GM18520 (cell line): Measurements from ENCODE around the gene CSF3.

Experiments used
- ATAC-seq: cut with Tn5 transposase; IDR thresholded peaks from one replicate; pipeline ENCODE4 v1.9.1; 2021; ENCODE audit not compliant: unreplicated experiment

Gene CSF3

DNA sequence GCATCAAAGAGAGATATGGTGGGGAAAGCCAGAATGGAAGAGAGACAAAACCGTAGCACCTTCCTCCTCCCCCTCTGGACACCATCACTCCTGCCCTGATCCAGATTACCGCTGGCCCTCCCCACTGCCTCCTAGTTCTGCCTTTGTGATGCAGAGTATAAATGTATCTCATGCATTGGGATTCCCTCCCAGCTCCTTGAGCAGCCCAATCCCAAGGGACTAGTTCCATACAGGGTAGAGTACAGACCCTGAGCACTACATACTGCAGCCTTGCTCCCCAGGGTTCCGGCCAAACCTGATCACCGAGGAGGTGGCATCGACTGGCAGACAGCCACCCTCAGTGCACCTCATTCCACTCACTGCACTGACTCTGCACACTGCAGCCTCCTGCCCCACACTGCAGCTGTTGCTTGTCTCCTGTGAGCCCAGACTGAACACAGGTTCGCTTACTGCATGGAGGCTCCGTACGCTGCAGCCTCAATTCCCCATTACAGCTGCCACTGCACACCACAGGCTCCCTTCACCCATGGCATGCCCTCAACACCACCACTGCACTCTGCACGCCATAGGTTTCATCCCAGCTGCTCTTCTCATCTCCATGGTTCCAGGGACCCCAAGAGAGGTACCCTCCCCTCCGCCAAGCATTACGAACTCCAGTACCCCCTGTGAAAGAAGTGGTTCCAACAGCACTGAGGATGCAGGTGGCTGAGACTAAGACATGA is 45.8 kb downstream of the CSF3 start:
- no peak for ATAC-seq

DNA sequence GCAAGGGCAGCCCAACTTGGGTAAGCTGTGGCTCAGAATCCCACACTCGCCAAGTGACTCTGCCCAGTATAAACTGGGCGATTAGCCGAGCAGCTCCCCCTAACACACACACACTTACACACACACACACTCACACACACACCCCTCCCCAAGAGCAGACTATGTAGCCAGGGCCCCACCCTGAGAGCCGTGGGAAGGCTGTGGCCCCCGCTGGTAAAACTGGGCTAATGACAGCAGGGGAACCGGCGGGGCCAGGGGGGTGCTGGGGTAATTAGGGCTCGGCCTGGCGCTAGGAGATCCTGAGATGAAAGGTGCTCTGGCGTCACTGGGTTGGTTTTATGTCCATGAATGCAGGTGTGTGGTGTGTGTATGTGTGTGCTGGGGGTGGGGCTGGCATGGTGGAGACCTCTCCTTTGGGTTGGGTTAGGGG is 46.4 kb downstream of the CSF3 start:
- no peak for ATAC-seq

DNA sequence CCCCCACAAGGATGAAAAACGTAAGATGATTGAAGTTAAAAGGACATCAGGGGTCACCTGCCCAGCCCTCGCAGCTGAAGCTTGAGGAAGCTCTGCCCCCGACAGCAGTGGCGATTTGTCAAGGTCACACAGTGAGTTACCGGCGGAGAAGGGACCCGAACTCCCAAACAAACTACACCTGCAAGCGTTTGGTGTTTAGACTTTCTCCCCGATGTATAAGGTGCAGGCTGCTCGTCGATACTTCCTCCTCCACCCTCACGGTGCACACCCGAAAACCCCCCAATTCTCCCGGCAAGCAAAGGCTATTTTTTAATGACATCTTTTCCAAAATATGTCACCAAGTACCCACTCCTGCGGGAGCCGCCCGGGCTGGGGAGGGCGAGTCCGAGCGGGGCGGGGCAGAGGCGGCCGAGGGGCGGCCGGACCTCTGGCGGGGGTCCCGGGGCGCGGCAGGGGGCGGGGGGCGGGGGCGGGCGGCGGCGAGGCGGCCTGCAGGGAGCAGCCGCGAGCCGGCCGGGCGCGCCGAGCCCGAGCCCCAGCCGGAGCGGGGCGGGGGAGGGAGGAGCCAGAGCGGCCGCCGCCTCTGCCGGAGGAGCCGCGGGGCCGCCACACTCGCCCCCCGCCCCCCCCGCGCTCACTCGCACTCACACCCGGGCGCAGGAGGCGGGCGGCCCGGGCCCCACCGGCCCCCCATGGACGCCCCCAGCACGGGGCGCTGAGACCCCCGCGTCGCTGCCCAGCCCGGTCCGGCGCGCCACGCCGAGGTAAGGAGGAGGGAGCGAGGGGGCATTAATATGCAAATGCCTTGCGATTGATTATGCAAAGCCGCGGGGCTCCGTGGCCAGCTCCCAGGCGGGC is 47.3 kb downstream of the CSF3 start, which contains the start of gene THRA:
Gene THRA (plus strand): TSS at position 637 of the 858 bp plus-strand sequence. CDS start 11,524 bp downstream, outside the sequence.
- ATAC-seq, result peak; percentile 47

DNA sequence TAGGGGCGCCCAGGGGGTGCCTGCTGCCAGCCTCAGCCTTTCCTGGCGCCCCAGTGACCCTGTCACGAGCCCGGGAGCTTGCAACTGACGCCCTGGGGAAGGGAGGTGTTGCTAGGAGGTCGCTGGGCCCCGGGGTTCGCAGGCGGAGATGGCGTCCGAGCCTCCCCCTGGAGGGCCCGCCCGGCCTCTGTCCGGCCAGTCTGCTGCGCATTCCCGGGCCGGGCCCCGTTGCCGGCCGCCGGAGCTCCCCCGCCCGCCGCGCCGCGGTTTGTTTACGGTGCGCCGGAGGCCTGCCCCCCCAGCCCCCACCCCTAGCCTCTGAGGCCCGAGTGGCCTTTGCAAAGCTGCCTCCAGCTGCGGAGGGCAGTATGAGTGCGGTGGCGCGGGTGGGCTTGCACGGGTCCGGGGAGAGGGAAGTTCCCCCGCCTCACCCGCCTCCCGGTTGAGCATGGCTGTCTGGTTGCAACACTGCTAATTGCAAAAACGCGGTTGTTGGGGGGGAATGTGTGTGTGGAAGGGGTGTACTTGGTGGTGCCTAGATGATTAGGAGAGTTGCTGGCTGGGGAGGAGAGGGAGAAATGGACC is 48.0 kb downstream of the CSF3 start:
- no peak for ATAC-seq

DNA sequence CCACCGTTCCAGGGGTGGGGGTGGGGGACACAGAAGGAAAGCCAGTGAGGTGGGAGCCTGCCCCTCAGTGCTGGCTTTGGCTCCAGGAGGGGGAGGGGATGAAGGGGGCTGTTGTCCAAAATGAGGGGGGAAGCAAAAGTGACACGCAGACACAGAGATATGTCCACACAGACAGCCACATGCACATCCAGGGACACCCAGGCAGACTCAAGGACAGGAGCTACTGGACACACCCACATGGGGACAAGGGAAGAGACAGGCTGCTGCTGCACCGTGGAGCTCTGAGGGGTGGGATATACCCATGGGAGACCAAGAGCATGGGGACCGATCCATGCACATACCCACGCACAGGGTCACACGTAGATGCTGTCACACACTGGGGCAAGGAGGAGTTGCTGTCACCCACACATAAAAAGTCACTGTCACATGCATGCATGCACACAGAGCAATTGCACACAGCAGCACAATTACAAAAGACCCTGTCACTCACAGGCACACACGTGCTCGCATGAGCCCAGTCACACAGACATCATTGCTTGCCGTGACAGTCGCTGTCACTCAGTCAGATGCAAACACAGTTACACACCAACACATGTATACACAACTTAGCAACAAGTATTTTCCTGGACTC is 48.8 kb downstream of the CSF3 start:
- no peak for ATAC-seq

DNA sequence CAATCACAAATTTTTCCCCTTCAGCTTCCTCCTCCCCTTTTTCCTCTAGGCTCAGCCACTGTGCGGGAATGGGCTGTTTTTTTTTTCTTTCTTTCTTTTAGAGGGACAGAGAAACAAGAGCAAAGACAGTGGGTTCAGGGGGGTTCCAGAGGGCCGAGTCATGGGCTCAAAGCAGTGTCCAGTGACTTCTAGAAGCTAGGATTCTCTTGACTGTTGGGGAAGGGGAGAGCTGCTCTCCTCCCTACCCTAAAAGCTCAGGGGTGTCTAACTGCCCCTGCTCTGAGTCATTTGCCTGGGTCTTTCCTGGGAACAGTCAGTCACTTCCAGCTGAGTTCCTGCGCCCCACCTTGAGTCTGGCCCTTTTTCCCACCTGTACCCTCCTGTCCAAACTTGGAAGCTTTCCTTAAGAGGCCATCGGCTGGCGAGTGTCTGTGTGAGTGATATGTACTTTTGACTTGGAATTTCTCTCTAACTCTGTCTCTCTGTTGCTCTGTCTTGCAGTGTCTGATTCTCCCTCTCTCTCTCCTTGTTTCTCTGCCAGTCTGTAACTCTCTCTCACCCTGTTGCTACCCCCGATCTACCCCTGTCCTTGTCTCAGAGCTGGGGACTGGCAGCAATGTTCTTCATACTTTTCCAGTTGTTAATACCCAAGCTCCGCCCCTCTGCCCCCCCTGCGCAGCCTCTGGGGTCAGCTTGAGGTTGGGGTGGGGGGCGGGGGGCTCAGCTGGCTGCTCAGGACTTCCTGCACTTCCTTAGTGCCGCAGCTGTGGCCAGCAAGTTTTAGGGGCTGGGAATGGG is 49.9 kb downstream of the CSF3 start:
- no peak for ATAC-seq

DNA sequence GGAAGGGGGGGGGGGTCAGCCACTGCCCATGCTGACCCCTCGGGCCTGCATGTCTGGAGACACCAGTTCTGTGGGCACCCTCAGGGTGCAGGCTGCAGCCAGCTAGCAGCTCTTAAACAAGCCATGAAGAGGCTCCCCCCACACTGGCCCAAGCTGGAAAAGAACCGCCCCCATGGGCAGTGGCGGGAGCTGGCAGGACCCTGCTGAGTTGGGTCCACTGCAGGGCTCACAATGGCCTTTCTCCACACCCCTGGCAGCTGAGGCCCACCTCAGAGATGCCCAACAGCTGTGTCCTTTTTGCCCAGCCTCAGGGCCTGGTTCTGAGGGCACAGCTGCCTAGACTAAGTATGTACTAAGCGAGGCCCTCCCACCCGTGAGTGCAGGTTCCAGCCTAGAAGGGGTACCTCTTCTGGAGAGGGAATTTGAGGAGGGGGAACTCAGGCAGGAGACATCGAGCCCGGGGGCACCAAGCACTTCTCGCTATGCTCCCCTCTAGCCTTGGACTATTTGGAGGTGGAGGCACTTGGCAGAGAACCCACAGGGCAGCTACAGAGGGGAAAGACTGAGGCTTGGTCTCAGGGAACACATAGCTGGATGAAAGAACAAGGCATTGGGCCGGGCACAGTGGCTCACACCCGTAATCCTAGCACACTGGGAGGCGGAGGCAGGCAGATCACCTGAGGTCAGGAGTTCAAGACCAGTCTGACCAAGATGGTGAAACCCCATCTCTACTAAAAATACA is 50.7 kb downstream of the CSF3 start:
- ATAC-seq, result no peak
